HepG2 (cell line): ENCODE data around the gene DNMT3B.

ENCODE experiments used
- ATF2 ChIP-seq: sonication (generic); formaldehyde crosslinking; IDR thresholded peaks from 2 replicates; pipeline ENCODE4 v1.4.0; 2020; ENCODE audit warnings: missing genetic modification reagents
- GABPA ChIP-seq, 2 experiments: IDR thresholded peaks; 2 replicates each; pipeline ENCODE4 v1.6.1; 2011 to 2016; ENCODE audit warnings: low read depth in 2 of 2, low read length in 1 of 2, missing biosample characterization in 1 of 2, missing genetic modification characterization in 1 of 2
- MAFK ChIP-seq, 2 experiments: IDR thresholded peaks in 1 of 2; conservative IDR thresholded peaks in 1 of 2; 2 replicates each; pipeline ENCODE4 v1.6.1; 2011; ENCODE audit warnings: improper control_type of control experiment in 2 of 2, low read length in 2 of 2
- NFYB ChIP-seq: sonication (generic); formaldehyde crosslinking; IDR thresholded peaks from 2 replicates; pipeline ENCODE4 v1.4.0; 2020; ENCODE audit warnings: missing genetic modification reagents
- PAF1 ChIP-seq: IDR thresholded peaks from 2 replicates; pipeline ENCODE4 v1.6.1; 2016; ENCODE audit warnings: missing genetic modification reagents, missing compliant biosample characterization
- POLR2AphosphoS5 ChIP-seq: IDR thresholded peaks from 2 replicates; pipeline ENCODE4 v1.6.1; 2012; ENCODE audit warnings: low read depth, low read length
- RELA ChIP-seq: sonication (generic); formaldehyde crosslinking; IDR thresholded peaks from 2 replicates; pipeline ENCODE4 v1.4.0; 2020; ENCODE audit warnings: missing genetic modification reagents
- SMC3 ChIP-seq: IDR thresholded peaks from 2 replicates; pipeline ENCODE4 v1.6.1; 2011; ENCODE audit warnings: low read length, improper control_type of control experiment
- ZBTB33 ChIP-seq: sonication (generic); formaldehyde crosslinking; IDR thresholded peaks from 2 replicates; pipeline ENCODE4 v1.4.0; 2020; ENCODE audit warnings: missing genetic modification reagents
- ZNF251 ChIP-seq: sonication (generic); formaldehyde crosslinking; IDR thresholded peaks from 2 replicates; pipeline ENCODE4 v1.9.0; 2021; ENCODE audit warnings: mild to moderate bottlenecking, missing genetic modification reagents

DNA sequence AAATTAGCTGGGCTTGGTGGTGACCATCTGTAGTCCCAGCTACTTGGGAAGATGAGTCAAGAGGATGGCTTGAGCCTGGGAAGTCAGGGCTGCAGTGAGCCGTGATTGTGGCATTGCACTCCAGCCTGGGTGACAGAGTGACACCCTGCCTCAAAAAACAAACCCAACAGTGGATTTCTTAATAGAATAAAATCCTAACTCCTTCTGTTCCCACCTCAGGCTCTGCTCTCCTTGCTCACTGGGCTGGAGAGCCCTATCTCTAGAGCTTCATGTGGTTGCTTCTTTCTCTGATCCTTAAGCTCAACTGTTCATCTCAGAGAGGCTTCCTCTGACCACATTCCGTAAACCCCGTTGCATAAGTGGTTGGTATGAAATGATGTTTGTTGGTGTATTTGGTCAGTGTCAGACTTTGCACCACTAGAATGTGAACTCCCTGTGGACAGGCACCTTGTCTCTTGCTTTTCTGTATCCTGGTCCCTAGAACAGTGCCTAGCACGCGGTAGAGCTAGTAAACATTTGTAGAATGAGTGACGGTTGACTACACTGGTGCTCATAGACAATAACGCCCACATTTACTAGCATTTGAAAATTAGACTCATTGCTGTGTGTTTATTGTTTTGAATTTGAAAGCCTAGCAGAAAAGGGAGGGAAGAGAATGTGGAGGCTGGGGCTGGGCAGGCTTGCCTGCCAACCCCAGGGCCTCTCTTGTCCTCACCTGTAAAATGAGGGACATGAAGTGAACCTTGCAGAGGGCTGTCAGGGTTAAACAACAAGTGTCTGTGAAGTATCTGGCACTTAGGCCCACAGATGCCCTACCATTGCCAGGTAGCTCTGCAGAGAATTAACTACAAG lies 61.8 kb downstream of the DNMT3B start:
- TF ChIP-seq ZNF251 (CRISPR knock-in tag) (no peak), RELA (CRISPR knock-in tag) (no peak), SMC3 (no peak), POLR2AphosphoS5 (no peak), PAF1 (CRISPR knock-in tag) (no peak), NFYB (no peak), MAFK (conservative IDR thresholded peaks at IDR 0.05 in 1 of 2, IDR thresholded peaks at IDR 0.05 in 1 of 2; ENCODE audit: low read length in 2 of 2) (no peak), ZBTB33 (peak; percentile 100), GABPA (IDR thresholded peaks at IDR 0.05; ENCODE audit: low read depth, low read length) (no peak), GABPA (CRISPR knock-in tag; IDR thresholded peaks at IDR 0.05; ENCODE audit: low read depth) (no peak), ATF2 (CRISPR knock-in tag) (0 out of 2 replicates have a peak, but pooled peaks have one; percentile 38)
